ENCODE data around the gene ZNF664. TPM values are rescaled to one million over a fixed set of nuclear protein-coding genes. Genes with fewer than 3 reads are reported as not detected.

Gene ZNF664
- total RNA-seq, 1 experiment from 2014 or later = 87.6 TPM

DNA sequence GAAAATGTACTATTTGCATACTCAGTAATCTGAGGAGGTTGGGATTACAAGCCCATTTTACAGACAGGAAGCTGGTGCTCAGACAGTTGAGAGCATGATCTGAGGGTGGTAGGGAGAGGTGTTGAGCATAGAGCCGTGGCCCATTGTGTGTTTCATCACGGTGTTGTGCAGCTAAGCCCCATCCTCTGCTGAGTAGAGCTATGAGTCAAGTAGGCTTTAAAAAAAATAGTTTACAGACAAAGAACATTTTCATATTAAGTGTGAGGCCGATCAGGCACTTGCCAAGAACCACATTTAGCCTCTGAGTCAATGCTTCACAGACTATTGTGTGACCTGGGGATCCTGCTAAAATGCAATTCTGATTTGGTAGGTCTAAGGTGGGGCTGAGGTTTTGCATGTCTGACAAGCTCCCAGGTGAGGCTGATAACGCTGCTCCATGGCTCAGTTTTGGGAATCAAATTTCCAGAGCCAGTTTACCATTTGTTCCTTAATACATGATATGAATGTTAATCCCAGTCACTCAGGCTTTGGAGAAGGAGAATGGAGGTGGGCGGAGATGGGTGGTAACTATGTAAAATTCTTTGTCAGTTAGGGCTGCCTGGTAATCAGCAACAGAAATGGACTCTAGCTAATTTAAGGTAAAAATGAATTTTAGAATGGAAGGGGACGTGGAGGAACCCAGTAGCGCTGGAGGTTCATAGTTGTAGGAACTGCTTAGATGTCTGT lies 22.2 kb downstream of the ZNF664 start:
- Histone ChIP-seq H3K4me2 (no peak overlapping the region), H3K4me1 (replicated peaks; ENCODE audit: insufficient read depth) (peaks cover 6% of the 10 kb centered on the region; the same call in 1 of the 2 replicates), H4K20me1 (ENCODE audit: insufficient read depth) (peaks cover 13% of the 10 kb centered on the region; the same call in 1 of the 2 replicates), H3K36me3 (ENCODE audit: low read depth) (0 out of 2 replicates have a peak, but pooled peaks cover 8% of the 10 kb centered on the region), H3K9me2 (ENCODE audit: insufficient read depth) (no peaks in the 10 kb centered on the region), H3K4me3 (no peak overlapping the region), H3K79me2 (ENCODE audit: low read depth) (peaks cover 6% of the 10 kb centered on the region; the same call in 1 of the 2 replicates), H3K27me3 (ENCODE audit: insufficient read depth, low read depth) (no peaks in the 10 kb centered on the region), H2AFZ (no peak overlapping the region), H3F3A (ENCODE audit: insufficient read depth, low read depth) (no peaks in the 10 kb centered on the region), H3K9me3 (ENCODE audit: insufficient read depth, low read depth) (no peaks in the 10 kb centered on the region), H3K27ac (no peak overlapping the region)
- DNase-seq = no peak
- POLR2A ChIA-PET (ENCODE audit: unreplicated experiment) = interaction anchor here (0.6 kb wide), 1 partner anchor 10 kb away, joined by 23 read pairs; no protein-coding TSS in a partner anchor
- no TSS peak for BruUV-seq (replicated peaks)
- intact Hi-C loops (cut with micrococcal nuclease; ENCODE audit: unreplicated experiment) = no loop called here
- TF ChIP-seq, protein P1, sequence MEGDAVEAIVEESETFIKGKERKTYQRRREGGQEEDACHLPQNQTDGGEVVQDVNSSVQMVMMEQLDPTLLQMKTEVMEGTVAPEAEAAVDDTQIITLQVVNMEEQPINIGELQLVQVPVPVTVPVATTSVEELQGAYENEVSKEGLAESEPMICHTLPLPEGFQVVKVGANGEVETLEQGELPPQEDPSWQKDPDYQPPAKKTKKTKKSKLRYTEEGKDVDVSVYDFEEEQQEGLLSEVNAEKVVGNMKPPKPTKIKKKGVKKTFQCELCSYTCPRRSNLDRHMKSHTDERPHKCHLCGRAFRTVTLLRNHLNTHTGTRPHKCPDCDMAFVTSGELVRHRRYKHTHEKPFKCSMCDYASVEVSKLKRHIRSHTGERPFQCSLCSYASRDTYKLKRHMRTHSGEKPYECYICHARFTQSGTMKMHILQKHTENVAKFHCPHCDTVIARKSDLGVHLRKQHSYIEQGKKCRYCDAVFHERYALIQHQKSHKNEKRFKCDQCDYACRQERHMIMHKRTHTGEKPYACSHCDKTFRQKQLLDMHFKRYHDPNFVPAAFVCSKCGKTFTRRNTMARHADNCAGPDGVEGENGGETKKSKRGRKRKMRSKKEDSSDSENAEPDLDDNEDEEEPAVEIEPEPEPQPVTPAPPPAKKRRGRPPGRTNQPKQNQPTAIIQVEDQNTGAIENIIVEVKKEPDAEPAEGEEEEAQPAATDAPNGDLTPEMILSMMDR (conservative IDR thresholded peaks at IDR 0.05) = no peak
- TF ChIP-seq EZH2 (IDR thresholded peaks at IDR 0.05; ENCODE audit: low read depth) = no peak
- CTCF ChIA-PET = no interaction called here

DNA sequence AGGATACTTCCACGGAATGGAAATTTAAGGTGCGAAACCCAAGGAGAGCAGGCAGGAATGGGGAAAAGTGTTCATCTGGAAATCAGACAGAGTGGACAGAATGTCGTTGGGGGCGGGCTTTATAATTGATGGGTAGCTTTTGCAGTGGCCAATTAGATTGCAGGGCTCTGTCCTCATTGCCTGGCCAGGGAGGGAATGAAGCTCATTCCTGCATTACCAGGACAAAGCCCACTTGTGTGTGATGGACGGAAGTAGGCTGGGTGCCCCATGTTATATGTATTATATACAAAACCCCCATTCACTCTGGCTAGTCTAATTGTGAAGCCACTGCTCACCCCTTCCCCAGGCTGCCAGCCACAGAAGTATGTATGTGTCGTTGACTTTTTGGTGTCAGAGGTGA lies 23.6 kb downstream of the ZNF664 start:
- ChIA-PET POLR2A (ENCODE audit: unreplicated experiment) (no interaction called here), CTCF (interaction anchor here (0.7 kb wide), 1 partner anchor 845 kb away, joined by 4 read pairs; no protein-coding TSS in a partner anchor)
- Histone ChIP-seq H4K20me1 (ENCODE audit: insufficient read depth) (peaks cover 13% of the 10 kb centered on the region; the same call in 1 of the 2 replicates), H3F3A (ENCODE audit: insufficient read depth, low read depth) (no peaks in the 10 kb centered on the region), H3K4me3 (no peak overlapping the region), H3K4me2 (no peak overlapping the region), H3K27ac (no peak overlapping the region), H2AFZ (no peak overlapping the region), H3K36me3 (ENCODE audit: low read depth) (0 out of 2 replicates have a peak, but pooled peaks cover 13% of the 10 kb centered on the region), H3K9me2 (ENCODE audit: insufficient read depth) (no peaks in the 10 kb centered on the region), H3K4me1 (replicated peaks; ENCODE audit: insufficient read depth) (no peaks in the 10 kb centered on the region), H3K9me3 (ENCODE audit: insufficient read depth, low read depth) (no peaks in the 10 kb centered on the region), H3K79me2 (ENCODE audit: low read depth) (peaks cover 6% of the 10 kb centered on the region; the same call in 1 of the 2 replicates), H3K27me3 (ENCODE audit: insufficient read depth, low read depth) (no peaks in the 10 kb centered on the region)
- intact Hi-C loops (cut with micrococcal nuclease; ENCODE audit: unreplicated experiment) = no loop called here
- no peak for DNase-seq
- TF ChIP-seq EZH2 (IDR thresholded peaks at IDR 0.05; ENCODE audit: low read depth) = no peak
- TF ChIP-seq, protein P1 (conservative IDR thresholded peaks at IDR 0.05) = no peak
- BruUV-seq (replicated peaks) = no TSS peak

DNA sequence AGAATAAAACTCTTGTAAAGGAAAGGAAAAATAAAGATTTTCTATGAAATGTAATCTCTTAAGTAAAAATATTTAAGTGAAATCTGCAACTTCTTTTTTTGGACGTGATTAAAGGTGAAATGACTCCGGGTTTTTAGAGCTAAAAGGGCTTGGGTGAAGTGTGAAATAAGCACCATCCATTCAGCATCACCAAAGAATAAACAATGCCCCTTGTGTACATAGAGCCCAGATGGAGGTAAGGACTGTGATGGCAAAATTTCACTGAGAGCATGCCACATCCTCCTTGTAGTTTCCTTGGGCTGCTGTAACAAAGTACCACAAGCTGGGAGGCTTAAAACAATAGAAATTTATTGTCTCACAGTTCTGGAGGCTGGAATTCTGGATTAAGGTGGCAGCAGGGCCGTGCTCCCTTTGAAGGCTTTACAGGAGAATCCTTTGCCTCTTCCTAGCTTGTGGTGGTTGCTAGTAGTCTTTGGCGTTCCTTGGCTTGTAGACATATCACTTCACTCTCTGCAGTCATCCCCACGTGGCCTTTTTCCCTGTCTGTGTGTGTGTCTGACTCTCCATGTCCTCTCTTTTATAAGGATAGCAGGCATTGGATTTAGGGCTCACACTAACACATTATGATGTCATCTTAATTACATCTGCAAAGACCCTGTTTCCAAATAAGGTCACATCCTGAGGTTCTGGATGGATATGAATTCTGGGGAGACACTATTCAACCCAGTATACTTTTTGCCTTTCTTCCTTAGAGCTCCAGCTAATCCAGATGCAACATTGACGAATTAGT lies 24.2 kb downstream of the ZNF664 start:
- peaks cover 13% of the 10 kb centered on the region for H4K20me1 ChIP-seq (ENCODE audit: insufficient read depth)
- H3K9me2 ChIP-seq (ENCODE audit: insufficient read depth) = no peaks in the 10 kb centered on the region
- no peaks in the 10 kb centered on the region for H3K27me3 ChIP-seq (ENCODE audit: insufficient read depth, low read depth)
- no peak overlapping the region for H3K4me3 ChIP-seq
- BruUV-seq (replicated peaks) = no TSS peak
- POLR2A ChIA-PET (ENCODE audit: unreplicated experiment) = no interaction called here
- no peak for TF ChIP-seq EZH2 (IDR thresholded peaks at IDR 0.05; ENCODE audit: low read depth)
- TF ChIP-seq, protein P1 (conservative IDR thresholded peaks at IDR 0.05) = no peak
- no peaks in the 10 kb centered on the region for H3K9me3 ChIP-seq (ENCODE audit: insufficient read depth, low read depth)
- intact Hi-C loops (cut with micrococcal nuclease; ENCODE audit: unreplicated experiment) = no loop called here
- H2AFZ ChIP-seq = no peak overlapping the region
- H3F3A ChIP-seq (ENCODE audit: insufficient read depth, low read depth) = no peaks in the 10 kb centered on the region
- CTCF ChIA-PET = no interaction called here
- H3K4me1 ChIP-seq (replicated peaks; ENCODE audit: insufficient read depth) = no peaks in the 10 kb centered on the region
- no peak for DNase-seq
- H3K36me3 ChIP-seq (ENCODE audit: low read depth) = peaks cover 13% of the 10 kb centered on the region; the same call in 1 of the 2 replicates
- no peak overlapping the region for H3K4me2 ChIP-seq
- no peak overlapping the region for H3K27ac ChIP-seq
- peaks cover 6% of the 10 kb centered on the region; the same call in 1 of the 2 replicates for H3K79me2 ChIP-seq (ENCODE audit: low read depth)
